Spleen (tissue), 7 donors: Measurements from ENCODE around the gene KATNAL1.

Experiments used
- CTCF ChIP-seq, 11 experiments: fragments of 200-600 bp in 7 of 11; fragments of 450-650 bp in 4 of 11; sonication (generic) in 4 of 11; IDR thresholded peaks in 8 of 11; conservative IDR thresholded peaks in 3 of 11; 1 replicate in 7 of 11; 2 replicates in 4 of 11; pipeline versions ENCODE4 v1.4.0 to v1.8.0; 2016 to 2021; ENCODE audit warnings: antibody characterized with exemption in 11 of 11, inconsistent platforms in 4 of 11, mild to moderate bottlenecking in 1 of 11
- POLR2A ChIP-seq, 3 donors: fragments of 450-650 bp; IDR thresholded peaks; one replicate each; pipeline ENCODE4 v1.5.1; 2017; ENCODE audit warnings: antibody characterized with exemption in 3 of 3, mild to moderate bottlenecking in 1 of 3
- POLR2AphosphoS5 ChIP-seq, 3 donors: sonication (generic); formaldehyde crosslinking; IDR thresholded peaks; one replicate each; pipeline ENCODE4 v1.5.1; 2017; ENCODE audit warnings: antibody characterized with exemption in 3 of 3
- donor health status: DM: no; HTN: no; CAD: no; lungs with moderate emphysema.
- donor health status: DM: no; HTN: no; CAD: no.
- donor health status: DM: no; HTN: no; CAD: no.

GRCh38 chr13:30163441-30163840 lies 143.9 kb downstream of the KATNAL1 start:
- TF ChIP-seq CTCF (IDR thresholded peaks at IDR 0.05 in 8 of 11, conservative IDR thresholded peaks at IDR 0.05 in 3 of 11) = no peak
- no peak for TF ChIP-seq POLR2A (IDR thresholded peaks at IDR 0.05)
- TF ChIP-seq POLR2AphosphoS5 (IDR thresholded peaks at IDR 0.05) = no peak
